GM12864 (cell line): Measurements from ENCODE around the gene ADGRL2.

Source experiments
- DNase-seq: peaks from one replicate; pipeline ENCODE4 v3.0.0-alpha.2; 2011; ENCODE audit warnings: low read depth
- H3K4me3 ChIP-seq: 2 replicates; pipeline ENCODE4 v1.5.1; 2011; ENCODE audit warnings: mild to moderate bottlenecking, low read depth, low read length, control low read depth
- CTCF ChIP-seq: IDR thresholded peaks from 2 replicates; pipeline ENCODE4 v1.5.1; 2011; ENCODE audit warnings: low read depth, mild to moderate bottlenecking, moderate library complexity, low read length, control low read depth, inconsistent platforms; ENCODE audit errors: missing control alignments

The ADGRL2 gene

DNA sequence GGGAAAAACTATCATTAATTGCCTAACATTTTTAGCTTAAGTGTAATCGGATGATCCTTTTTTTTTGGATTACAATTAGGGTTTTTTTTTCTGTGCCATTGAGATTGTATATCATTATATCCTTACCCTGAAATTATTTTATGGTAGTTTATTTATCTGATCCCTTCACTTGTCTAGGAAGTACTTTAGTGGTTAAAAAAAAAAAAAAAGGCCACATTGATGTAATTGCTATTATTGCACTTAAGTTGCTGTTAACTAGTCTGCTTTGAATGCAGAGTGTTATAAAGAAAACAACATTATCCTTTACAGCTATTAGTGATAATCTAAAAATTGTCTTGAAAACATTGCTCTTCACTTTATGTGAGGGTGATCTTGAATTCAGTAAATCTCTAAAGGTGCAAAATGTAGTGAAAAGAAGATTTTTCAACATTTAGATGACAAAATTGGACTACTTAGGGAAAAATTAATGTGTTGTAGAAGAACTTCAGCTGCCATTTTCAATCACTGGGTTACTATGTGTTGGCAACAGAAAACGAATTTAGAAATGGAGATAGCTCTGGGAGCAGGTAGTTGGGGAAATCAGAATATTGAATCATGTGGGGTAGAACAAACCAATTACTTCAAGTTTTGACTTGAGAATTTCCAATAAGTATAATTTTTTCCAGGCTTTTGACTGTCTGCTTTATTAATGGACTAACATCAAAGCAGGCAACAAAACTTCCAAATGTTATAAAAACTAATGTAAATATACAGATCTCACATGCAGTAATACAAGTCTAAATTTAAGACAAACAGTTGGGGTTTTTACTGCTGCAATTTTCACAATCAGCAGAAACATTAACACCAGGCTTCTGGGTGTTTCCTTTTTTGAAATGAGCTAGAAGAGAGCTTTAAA, 5.0 kb downstream of the ADGRL2 start:
- DNase-seq: no peak
- no peak overlapping the region for H3K4me3 ChIP-seq
- no peak for TF ChIP-seq CTCF

GRCh38 chr1:81806432-81806770, 5.7 kb downstream of the ADGRL2 start:
- no peak for TF ChIP-seq CTCF
- DNase-seq: no peak
- H3K4me3 ChIP-seq: no peak overlapping the region

DNA sequence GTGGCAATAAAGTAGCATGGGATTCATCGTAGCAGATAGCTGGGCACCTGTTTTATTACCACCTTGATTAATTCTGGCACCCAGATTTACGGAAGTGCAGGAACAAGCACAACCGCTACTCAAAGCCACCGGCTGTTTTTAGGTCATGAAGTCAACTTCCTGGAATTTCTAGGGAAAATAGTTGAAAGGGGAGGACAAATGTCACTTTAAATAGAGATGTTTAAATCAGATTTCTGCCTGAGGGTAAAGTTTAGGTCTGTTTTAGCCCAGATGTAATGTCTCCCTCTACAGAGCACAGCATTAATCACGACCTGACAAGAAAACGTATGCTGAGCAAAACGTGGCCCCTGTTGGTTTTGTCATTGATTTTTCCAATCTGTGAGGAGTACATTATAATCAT, 8.0 kb downstream of the ADGRL2 start:
- no peak for TF ChIP-seq CTCF
- no peak for DNase-seq
- H3K4me3 ChIP-seq: no peak overlapping the region

DNA sequence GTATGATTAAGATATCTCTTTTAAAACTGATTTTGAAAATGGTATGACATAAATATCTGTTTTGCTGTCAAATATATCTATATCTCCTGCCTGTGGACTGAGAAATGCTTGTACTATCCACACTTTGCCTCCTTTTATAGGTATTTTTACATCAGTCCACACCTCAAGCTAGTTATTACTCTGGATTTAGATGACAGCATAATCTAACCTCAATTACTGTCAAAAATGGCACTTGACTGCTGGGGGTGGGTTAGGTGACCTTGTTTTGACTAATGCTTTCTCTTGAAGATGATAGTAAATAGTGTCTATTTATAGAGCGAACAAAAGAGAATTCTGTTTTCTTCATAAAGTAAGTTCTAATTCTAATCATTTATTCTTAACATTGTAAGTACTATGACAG, 9.1 kb downstream of the ADGRL2 start:
- H3K4me3 ChIP-seq: no peak overlapping the region
- DNase-seq: no peak
- no peak for TF ChIP-seq CTCF

GRCh38 chr1:81811757-81812371, 11.1 kb downstream of the ADGRL2 start:
- no peak for DNase-seq
- TF ChIP-seq CTCF: no peak
- no peak overlapping the region for H3K4me3 ChIP-seq

GRCh38 chr1:81812712-81813111, 12.0 kb downstream of the ADGRL2 start:
- DNase-seq: no peak
- H3K4me3 ChIP-seq: no peak overlapping the region
- no peak for TF ChIP-seq CTCF

- no peak overlapping the region for H3K4me3 ChIP-seq
- TF ChIP-seq CTCF: no peak
- DNase-seq: no peak
These were observed 13.0 kb downstream of the ADGRL2 start for GRCh38 chr1:81813691-81814090.
